ENCODE results near the gene CRYGC. TPM values are rescaled to one million over a fixed set of nuclear protein-coding genes. Genes with fewer than 3 reads are reported as not detected.
"Not testable (repeated sequence)": the region's sequence is repeated elsewhere in the genome, so short reads cannot be mapped to it uniquely, and the experiment has no call there.

The CRYGC gene
- total RNA-seq, 1 donor from 2014 or later = not detected

DNA sequence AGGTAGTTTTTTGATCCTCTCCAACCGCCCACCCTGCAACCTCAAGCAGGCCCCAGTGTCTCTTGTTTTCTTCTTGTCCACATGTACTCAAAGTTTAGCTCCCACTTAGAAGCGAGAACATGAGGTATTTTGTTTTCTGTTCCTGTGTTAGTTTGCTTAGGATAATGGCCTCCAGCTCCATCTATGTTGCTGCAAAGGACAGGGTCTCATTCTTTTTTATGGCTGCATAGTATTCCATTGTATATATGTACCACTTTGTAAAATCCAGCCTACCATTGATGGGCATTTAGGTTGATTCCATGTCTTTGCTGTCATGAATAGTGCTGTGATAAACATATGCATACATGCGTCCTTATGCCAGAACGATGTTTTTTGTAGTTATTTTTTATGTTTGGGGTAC is 2.5 kb downstream of the CRYGC start:
- no peak overlapping the region for H3K4me3 ChIP-seq (ENCODE audit: insufficient read depth, low read depth, low read length)
- H3K4me1 ChIP-seq (ENCODE audit: insufficient read depth, low read length) = peaks cover 7% of the 10 kb centered on the region
- DNase-seq (ENCODE audit: low read depth) = no peak
- peaks cover 10% of the 10 kb centered on the region for H3K27me3 ChIP-seq (ENCODE audit: insufficient read depth, low read length)
- no peak overlapping the region for H3K9ac ChIP-seq (ENCODE audit: low read length)
- no peak overlapping the region for H3K4me2 ChIP-seq (ENCODE audit: low read length)
- no peak overlapping the region for H3K4me3 Mint-ChIP-seq (ENCODE audit: unreplicated experiment)
- no peak for FAIRE-seq
- no peaks in the 10 kb centered on the region for H3K9me3 ChIP-seq (ENCODE audit: insufficient read depth, low read depth, low read length)
- no peaks in the 10 kb centered on the region for H3K36me3 Mint-ChIP-seq (ENCODE audit: low read depth, unreplicated experiment)
- H4K20me1 ChIP-seq (ENCODE audit: insufficient read depth, low read length) = no peaks in the 10 kb centered on the region
- H2AFZ ChIP-seq (ENCODE audit: low read depth, low read length) = no peak overlapping the region
- peaks cover 12% of the 10 kb centered on the region for H3K27me3 Mint-ChIP-seq (ENCODE audit: low read depth, unreplicated experiment)
- no peaks in the 10 kb centered on the region for H3K79me2 ChIP-seq (ENCODE audit: insufficient read depth, low read length)
- H3K27ac ChIP-seq (ENCODE audit: low read depth, low read length) = no peak overlapping the region
- H3K36me3 ChIP-seq (ENCODE audit: insufficient read depth, low read length) = no peaks in the 10 kb centered on the region
- peaks cover 14% of the 10 kb centered on the region for H3K4me1 Mint-ChIP-seq (ENCODE audit: low read depth, unreplicated experiment)
- no peak overlapping the region for H3K27ac Mint-ChIP-seq (ENCODE audit: unreplicated experiment)
- H3K9me3 Mint-ChIP-seq (ENCODE audit: unreplicated experiment) = no peaks in the 10 kb centered on the region
- TF ChIP-seq, protein P1, sequence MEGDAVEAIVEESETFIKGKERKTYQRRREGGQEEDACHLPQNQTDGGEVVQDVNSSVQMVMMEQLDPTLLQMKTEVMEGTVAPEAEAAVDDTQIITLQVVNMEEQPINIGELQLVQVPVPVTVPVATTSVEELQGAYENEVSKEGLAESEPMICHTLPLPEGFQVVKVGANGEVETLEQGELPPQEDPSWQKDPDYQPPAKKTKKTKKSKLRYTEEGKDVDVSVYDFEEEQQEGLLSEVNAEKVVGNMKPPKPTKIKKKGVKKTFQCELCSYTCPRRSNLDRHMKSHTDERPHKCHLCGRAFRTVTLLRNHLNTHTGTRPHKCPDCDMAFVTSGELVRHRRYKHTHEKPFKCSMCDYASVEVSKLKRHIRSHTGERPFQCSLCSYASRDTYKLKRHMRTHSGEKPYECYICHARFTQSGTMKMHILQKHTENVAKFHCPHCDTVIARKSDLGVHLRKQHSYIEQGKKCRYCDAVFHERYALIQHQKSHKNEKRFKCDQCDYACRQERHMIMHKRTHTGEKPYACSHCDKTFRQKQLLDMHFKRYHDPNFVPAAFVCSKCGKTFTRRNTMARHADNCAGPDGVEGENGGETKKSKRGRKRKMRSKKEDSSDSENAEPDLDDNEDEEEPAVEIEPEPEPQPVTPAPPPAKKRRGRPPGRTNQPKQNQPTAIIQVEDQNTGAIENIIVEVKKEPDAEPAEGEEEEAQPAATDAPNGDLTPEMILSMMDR (IDR thresholded peaks at IDR 0.05; ENCODE audit: insufficient read depth, low read depth, low read length) = no peak
- TF ChIP-seq EZH2 (IDR thresholded peaks at IDR 0.05; ENCODE audit: insufficient read depth, low read length) = no peak

DNA sequence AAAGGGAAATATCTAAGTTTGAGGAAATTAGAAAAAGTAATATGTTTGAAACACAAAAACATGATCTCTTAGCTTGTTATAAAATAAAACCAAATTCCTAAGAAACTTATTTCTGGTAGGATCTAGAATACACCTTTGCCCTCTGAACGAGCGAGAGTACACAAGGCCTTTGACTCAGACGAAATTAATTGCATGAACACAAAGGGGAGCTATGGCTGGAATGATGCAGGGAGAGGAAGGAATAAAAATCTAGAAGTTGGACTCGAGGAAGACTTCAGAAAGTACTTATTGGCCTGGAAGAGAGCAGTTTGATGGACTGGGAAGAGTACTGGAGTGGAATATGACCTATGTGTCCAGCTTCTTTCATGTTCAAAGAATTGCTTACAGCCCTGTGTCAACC is 4.4 kb downstream of the CRYGC start:
- no peaks in the 10 kb centered on the region for H3K9me3 Mint-ChIP-seq (ENCODE audit: unreplicated experiment)
- H3K4me3 ChIP-seq (ENCODE audit: insufficient read depth, low read depth, low read length) = no peak overlapping the region
- no peak overlapping the region for H3K27ac Mint-ChIP-seq (ENCODE audit: unreplicated experiment)
- no peak for FAIRE-seq
- no peak overlapping the region for H3K27ac ChIP-seq (ENCODE audit: low read depth, low read length)
- H3K79me2 ChIP-seq (ENCODE audit: insufficient read depth, low read length) = no peaks in the 10 kb centered on the region
- peaks cover 6% of the 10 kb centered on the region for H3K4me1 ChIP-seq (ENCODE audit: insufficient read depth, low read length)
- H2AFZ ChIP-seq (ENCODE audit: low read depth, low read length) = no peak overlapping the region
- no peak overlapping the region for H3K4me3 Mint-ChIP-seq (ENCODE audit: unreplicated experiment)
- no peaks in the 10 kb centered on the region for H4K20me1 ChIP-seq (ENCODE audit: insufficient read depth, low read length)
- H3K9ac ChIP-seq (ENCODE audit: low read length) = no peak overlapping the region
- H3K27me3 Mint-ChIP-seq (ENCODE audit: low read depth, unreplicated experiment) = peaks cover 12% of the 10 kb centered on the region
- TF ChIP-seq EZH2 (IDR thresholded peaks at IDR 0.05; ENCODE audit: insufficient read depth, low read length) = no peak
- TF ChIP-seq, protein P1 (IDR thresholded peaks at IDR 0.05; ENCODE audit: insufficient read depth, low read depth, low read length) = no peak
- peaks cover 10% of the 10 kb centered on the region for H3K27me3 ChIP-seq (ENCODE audit: insufficient read depth, low read length)
- no peaks in the 10 kb centered on the region for H3K36me3 Mint-ChIP-seq (ENCODE audit: low read depth, unreplicated experiment)
- no peaks in the 10 kb centered on the region for H3K36me3 ChIP-seq (ENCODE audit: insufficient read depth, low read length)
- H3K4me1 Mint-ChIP-seq (ENCODE audit: low read depth, unreplicated experiment) = peaks cover 7% of the 10 kb centered on the region
- DNase-seq (ENCODE audit: low read depth) = no peak
- H3K4me2 ChIP-seq (ENCODE audit: low read length) = no peak overlapping the region
- H3K9me3 ChIP-seq (ENCODE audit: insufficient read depth, low read depth, low read length) = no peaks in the 10 kb centered on the region

DNA sequence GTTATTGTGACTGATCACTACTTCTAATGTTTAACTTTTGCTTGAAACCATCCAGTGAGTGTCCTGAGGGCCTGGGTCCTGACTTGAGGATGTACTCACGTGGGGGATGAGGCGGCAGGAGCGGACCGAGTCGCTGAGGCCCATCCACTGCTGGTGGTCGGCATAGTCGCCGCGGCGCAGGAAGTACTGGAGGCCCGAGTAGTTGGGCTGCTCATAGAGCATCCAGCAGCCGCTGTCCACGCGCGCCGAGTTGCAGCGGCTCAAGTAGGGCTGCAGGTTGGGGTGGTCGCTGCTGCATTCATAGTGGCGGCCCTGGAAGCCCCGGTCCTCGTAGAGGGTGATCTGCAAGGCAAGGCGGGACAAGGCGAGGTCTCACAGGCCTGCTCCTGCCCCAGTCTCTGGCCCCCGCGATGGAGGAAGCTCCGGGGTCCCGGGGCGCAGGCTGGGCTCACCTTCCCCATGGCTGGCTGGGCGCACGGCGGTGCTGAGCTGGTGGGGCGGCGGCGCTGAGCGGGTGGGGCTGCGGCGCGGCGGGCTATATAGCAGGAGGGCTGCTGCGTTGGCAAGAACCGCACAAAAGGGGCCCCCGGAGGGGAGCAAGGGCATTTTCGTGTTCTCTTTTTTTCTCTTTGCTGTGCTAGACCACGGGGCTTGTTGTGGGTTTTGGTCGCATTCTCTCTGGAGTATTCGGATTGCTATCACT is 5.5 kb downstream of the CRYGC start, which contains the start of gene CRYGD:
Gene CRYGD (minus strand): TSS at position 512 of the 703 bp plus-strand sequence. CDS start 51 bp downstream, at position 461.
- H3K27me3 ChIP-seq (ENCODE audit: insufficient read depth, low read length); H3K27ac Mint-ChIP-seq (ENCODE audit: unreplicated experiment); H3K4me1 Mint-ChIP-seq (ENCODE audit: low read depth, unreplicated experiment); H3K9me3 Mint-ChIP-seq (ENCODE audit: unreplicated experiment); H3K79me2 ChIP-seq (ENCODE audit: insufficient read depth, low read length); H3K36me3 Mint-ChIP-seq (ENCODE audit: low read depth, unreplicated experiment); H3K4me1 ChIP-seq (ENCODE audit: insufficient read depth, low read length); H3K9ac ChIP-seq (ENCODE audit: low read length); FAIRE-seq; H4K20me1 ChIP-seq (ENCODE audit: insufficient read depth, low read length); DNase-seq (ENCODE audit: low read depth); H3K27ac ChIP-seq (ENCODE audit: low read depth, low read length); H3K36me3 ChIP-seq (ENCODE audit: insufficient read depth, low read length); H3K9me3 ChIP-seq (ENCODE audit: insufficient read depth, low read depth, low read length): not testable (repeated sequence)
- peak within 1 kb of the TSS; percentile 83 for H3K4me2 ChIP-seq (ENCODE audit: low read length)
- peak within 1 kb of the TSS; percentile 52 for H3K4me3 ChIP-seq (ENCODE audit: insufficient read depth, low read depth, low read length)
- peak; percentile 50 for TF ChIP-seq EZH2 (IDR thresholded peaks at IDR 0.05; ENCODE audit: insufficient read depth, low read length)
- peak within 1 kb of the TSS; percentile 73 for H2AFZ ChIP-seq (ENCODE audit: low read depth, low read length)
- Mint-ChIP-seq H3K4me3 (ENCODE audit: unreplicated experiment) (peak within 1 kb of the TSS; percentile 45), H3K27me3 (ENCODE audit: low read depth, unreplicated experiment) (peaks cover 12% of the 10 kb centered on the region)

Data from astrocyte (in vitro differentiated cells and primary cell).